A549 (cell line): Measurements from ENCODE around the gene RTN3. TPM values are rescaled to one million over a fixed set of nuclear protein-coding genes. Genes with fewer than 3 reads are reported as not detected.
A peak's percentile ranks its signal among the peaks of the same experiment; 100 is the strongest.
"Not testable (repeated sequence)": the region's sequence is repeated elsewhere in the genome, so short reads cannot be mapped to it uniquely, and the experiment has no call there.

ENCODE experiments used
- ATAC-seq, 2 experiments: fragments of 200-7000 bp in 1 of 2; fragments of >200 bp in 1 of 2; cut with Nextera tagmentation in 1 of 2; cut with Tn5 transposase in 1 of 2; 3 replicates each; pipeline versions ENCODE4 v1.8.0 to v1.9.1; 2018 to 2020; ENCODE audit warnings: mild to moderate bottlenecking in 1 of 2, moderate library complexity in 1 of 2
- CTCF ChIA-PET: fragments of 300-600 bp; sonication (Branson Sonifier 250); formaldehyde crosslinking; extraction: SDS; loops from one replicate; lab custom pipeline; 2021; ENCODE audit warnings: antibody characterized with exemption, inconsistent platforms; lab: Yijun Ruan, JAX
- POLR2A ChIA-PET: fragments of 350-600 bp; formaldehyde crosslinking; extraction: SDS; loops from one replicate; lab custom pipeline; 2021; ENCODE audit warnings: antibody characterized with exemption, inconsistent platforms; lab: Yijun Ruan, JAX
- DNase-seq, 2 experiments: peaks; one replicate each; pipeline versions ENCODE4 v3.0.0 to v3.0.0-alpha.2; 2011 to 2016; ENCODE audit warnings: low read depth in 1 of 2, low spot score in 1 of 2
- FAIRE-seq: peaks from 2 replicates; lab custom pipeline; 2011; peaks lifted over from hg19 to GRCh38; lab: Jason Lieb, UNC
- H3K27ac ChIP-seq, 2 experiments: fragments of >200 bp; sonication (Bioruptor Twin); formaldehyde crosslinking; 3 replicates each; pipeline ENCODE4 v1.5.1; 2016 to 2017
- H3K4me1 ChIP-seq: fragments of >200 bp; sonication (Bioruptor Twin); formaldehyde crosslinking; 3 replicates; pipeline ENCODE4 v1.6.1; 2016
- H3K4me2 ChIP-seq: fragments of >200 bp; sonication (Bioruptor Twin); formaldehyde crosslinking; 3 replicates; pipeline ENCODE4 v1.6.1; 2016
- H3K4me3 ChIP-seq: fragments of >200 bp; sonication (Bioruptor Twin); formaldehyde crosslinking; 3 replicates; pipeline ENCODE4 v1.5.1; 2016
- H3K9me3 ChIP-seq: fragments of >200 bp; sonication (Bioruptor Twin); formaldehyde crosslinking; 3 replicates; pipeline ENCODE4 v1.6.1; 2016
- CEBPB ChIP-seq, 2 experiments: fragments of >200 bp in 1 of 2; sonication (Bioruptor Twin) in 1 of 2; formaldehyde crosslinking in 1 of 2; IDR thresholded peaks; 2 replicates each; pipeline ENCODE4 v1.6.1; 2012 to 2016
- CTCF ChIP-seq: fragments of >200 bp; sonication (Bioruptor Twin); formaldehyde crosslinking; IDR thresholded peaks from 3 replicates; pipeline ENCODE4 v1.5.1; 2016
- FOSL2 ChIP-seq, 2 experiments: fragments of 450-650 bp in 1 of 2; fragments of >200 bp in 1 of 2; sonication (Bioruptor Twin) in 1 of 2; formaldehyde crosslinking; IDR thresholded peaks; 2 replicates each; pipeline versions ENCODE4 v1.5.0 to v1.6.1; 2016 to 2020; ENCODE audit warnings: mild to moderate bottlenecking in 1 of 2, moderate library complexity in 1 of 2
- HDAC2 ChIP-seq: fragments of 200-600 bp; sonication (generic); IDR thresholded peaks from 2 replicates; pipeline ENCODE4 v1.6.1; 2016
- HOXB13 ChIP-seq: fragments of 250-450 bp; sonication (Bioruptor Pico); IDR thresholded peaks from 2 replicates; pipeline ENCODE4 v1.5.0; 2020; ENCODE audit warnings: low read depth, mild to moderate bottlenecking, moderate library complexity
- KDM5A ChIP-seq: fragments of 200-600 bp; sonication (generic); IDR thresholded peaks from 2 replicates; pipeline ENCODE4 v1.6.1; 2016; ENCODE audit warnings: antibody characterized with exemption, mild to moderate bottlenecking
- ZC3H11A ChIP-seq: fragments of 450-650 bp; IDR thresholded peaks from 2 replicates; pipeline ENCODE4 v1.6.1; 2014; ENCODE audit warnings: antibody characterized with exemption, mild to moderate bottlenecking
- WGBS: methylation state at CpG from one replicate; pipeline ENCODE4 v1.1.6; 2017; ENCODE audit errors: missing lambda C conversion rate; 5-methylcytosine and 5-hydroxymethylcytosine counted together
- polyA plus RNA-seq, 4 experiments: library from polyadenylated mRNA; depleted of rRNA in 3 of 4; stranded (reverse); fragments of >200 nt; fragmentation: RNase III in 1 of 4; extraction: RNeasy Plus Mini Kit Qiagen cat#74134 plus additional on column Dnase treatment in 1 of 4; gene quantifications; 2 replicates in 3 of 4; 3 replicates in 1 of 4; pipeline ENCODE4 v1.2.3, GENCODE V29; 2011 to 2017
- TF ChIP-seq, protein P1 (sequence below): fragments of 200-600 bp; sonication (generic); IDR thresholded peaks from 2 replicates; pipeline ENCODE4 v1.6.1; 2016; ENCODE audit warnings: antibody characterized with exemption, mild to moderate bottlenecking, moderate library complexity

The RTN3 gene
- polyA plus RNA-seq, 2 of the 4 experiments (the other 2 are of a cell fraction): 108 to 196 TPM

- ATAC-seq (peak; percentile 38 to 53), FAIRE-seq (no peak), DNase-seq (peak; percentile 11 to 42)
- peak overlapping the region; percentile 82 for H3K4me3 ChIP-seq
- H3K27ac ChIP-seq: peak overlapping the region; percentile 90 to 95
- TF ChIP-seq, protein P1, sequence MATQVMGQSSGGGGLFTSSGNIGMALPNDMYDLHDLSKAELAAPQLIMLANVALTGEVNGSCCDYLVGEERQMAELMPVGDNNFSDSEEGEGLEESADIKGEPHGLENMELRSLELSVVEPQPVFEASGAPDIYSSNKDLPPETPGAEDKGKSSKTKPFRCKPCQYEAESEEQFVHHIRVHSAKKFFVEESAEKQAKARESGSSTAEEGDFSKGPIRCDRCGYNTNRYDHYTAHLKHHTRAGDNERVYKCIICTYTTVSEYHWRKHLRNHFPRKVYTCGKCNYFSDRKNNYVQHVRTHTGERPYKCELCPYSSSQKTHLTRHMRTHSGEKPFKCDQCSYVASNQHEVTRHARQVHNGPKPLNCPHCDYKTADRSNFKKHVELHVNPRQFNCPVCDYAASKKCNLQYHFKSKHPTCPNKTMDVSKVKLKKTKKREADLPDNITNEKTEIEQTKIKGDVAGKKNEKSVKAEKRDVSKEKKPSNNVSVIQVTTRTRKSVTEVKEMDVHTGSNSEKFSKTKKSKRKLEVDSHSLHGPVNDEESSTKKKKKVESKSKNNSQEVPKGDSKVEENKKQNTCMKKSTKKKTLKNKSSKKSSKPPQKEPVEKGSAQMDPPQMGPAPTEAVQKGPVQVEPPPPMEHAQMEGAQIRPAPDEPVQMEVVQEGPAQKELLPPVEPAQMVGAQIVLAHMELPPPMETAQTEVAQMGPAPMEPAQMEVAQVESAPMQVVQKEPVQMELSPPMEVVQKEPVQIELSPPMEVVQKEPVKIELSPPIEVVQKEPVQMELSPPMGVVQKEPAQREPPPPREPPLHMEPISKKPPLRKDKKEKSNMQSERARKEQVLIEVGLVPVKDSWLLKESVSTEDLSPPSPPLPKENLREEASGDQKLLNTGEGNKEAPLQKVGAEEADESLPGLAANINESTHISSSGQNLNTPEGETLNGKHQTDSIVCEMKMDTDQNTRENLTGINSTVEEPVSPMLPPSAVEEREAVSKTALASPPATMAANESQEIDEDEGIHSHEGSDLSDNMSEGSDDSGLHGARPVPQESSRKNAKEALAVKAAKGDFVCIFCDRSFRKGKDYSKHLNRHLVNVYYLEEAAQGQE: 0 out of 2 replicates have a peak, but pooled peaks have one; percentile 11
- TF ChIP-seq KDM5A: 0 out of 2 replicates have a peak, but pooled peaks have one; percentile 45
- no peak for TF ChIP-seq CTCF
- TF ChIP-seq HDAC2: 0 out of 2 replicates have a peak, but pooled peaks have one; percentile 8
- H3K4me2 ChIP-seq: peak overlapping the region; percentile 84
- ChIA-PET CTCF (interaction anchor here (0.7 to 3.6 kb wide), 13 partner anchors 9 to 801 kb away, joined by 3 to 26 read pairs (median 4); partner anchors contain the start of genes ATL3 and SLC3A2), POLR2A (interaction anchor here (0.6 to 3.4 kb wide), 12 partner anchors 9 to 841 kb away, joined by 3 to 29 read pairs (median 4); partner anchors contain the start of gene ATL3)
- no peaks in the 10 kb centered on the region for H3K9me3 ChIP-seq
- H3K4me1 ChIP-seq: peaks cover 32% of the 10 kb centered on the region
- 9% methylated on average over 19 of the region's 19 CpGs for WGBS
Observed at GRCh38 chr11:63682066-63683021, 1.0 kb downstream of the RTN3 start.

DNA sequence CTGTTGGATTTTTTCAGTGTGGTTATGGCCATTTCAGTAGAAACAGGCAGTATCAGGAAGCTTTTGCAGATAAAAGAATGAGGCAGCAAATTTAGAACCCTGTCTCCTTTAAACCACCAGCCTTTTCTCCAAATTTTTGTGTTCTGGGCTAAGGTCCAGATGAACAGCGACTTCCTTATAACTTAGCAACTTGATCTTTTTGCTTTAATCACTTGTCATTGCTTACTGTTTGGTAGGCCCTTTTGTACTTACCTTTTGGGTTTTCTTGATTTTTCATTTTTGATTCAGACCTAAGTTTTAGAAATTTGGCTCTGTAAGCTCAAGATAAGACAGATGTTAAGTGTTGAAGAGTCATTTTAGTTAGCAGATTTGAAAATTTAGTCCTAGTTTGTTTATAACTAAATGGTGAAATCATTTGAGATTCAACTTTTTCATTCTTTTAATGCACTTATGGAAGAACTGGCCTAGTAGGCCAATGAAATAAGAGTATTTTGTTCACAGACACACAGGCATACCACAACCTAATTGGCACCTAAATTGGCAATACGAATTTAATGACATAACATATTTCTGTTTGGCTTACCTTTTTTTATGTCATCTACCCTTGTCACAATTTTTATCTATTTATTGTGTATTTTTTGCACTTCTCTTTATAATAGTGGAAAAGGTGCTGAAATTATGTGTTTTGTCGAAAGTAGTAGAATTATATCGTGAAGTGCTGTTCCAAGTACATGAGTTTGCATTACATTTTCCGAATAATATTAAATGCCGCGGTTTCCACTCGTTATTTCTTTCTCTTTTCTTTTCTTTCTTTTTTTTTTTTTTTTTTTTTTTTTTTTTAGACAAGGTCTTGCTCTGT lies 2.1 kb downstream of the RTN3 start:
- peak overlapping the region; percentile 82 for H3K4me3 ChIP-seq
- H3K4me2 ChIP-seq: peak overlapping the region; percentile 84
- DNase-seq (no peak), FAIRE-seq (no peak), ATAC-seq (no peak)
- POLR2A ChIA-PET: interaction anchor here (0.7 to 3.4 kb wide), 4 partner anchors 12 to 56 kb away, joined by 3 to 29 read pairs (median 10); partner anchors contain the start of gene ATL3
- CTCF ChIA-PET: interaction anchor here (0.7 to 3.6 kb wide), 5 partner anchors 10 to 802 kb away, joined by 3 to 26 read pairs (median 6); partner anchors contain the start of genes ATL3 and SLC3A2
- peak overlapping the region; percentile 90 to 95; a peak in 4 of 6 replicates for H3K27ac ChIP-seq
- H3K9me3 ChIP-seq: no peaks in the 10 kb centered on the region
- no peak for TF ChIP-seq ZC3H11A
- TF ChIP-seq HOXB13 (CRISPR knock-in tag): no peak
- TF ChIP-seq CEBPB (IDR thresholded peaks at IDR 0.05): no peak
- TF ChIP-seq FOSL2 (IDR thresholded peaks at IDR 0.05): no peak
- TF ChIP-seq FOSL2 (CRISPR knock-in tag; IDR thresholded peaks at IDR 0.05): no peak
- WGBS: 81% methylated on average over 8 of the region's 8 CpGs
- H3K4me1 ChIP-seq: peaks cover 40% of the 10 kb centered on the region

- POLR2A ChIA-PET, FAIRE-seq, H3K4me3 ChIP-seq: not testable (repeated sequence)
- peaks cover 57% of the 10 kb centered on the region for H3K4me1 ChIP-seq
- TF ChIP-seq CEBPB (IDR thresholded peaks at IDR 0.05): 0 out of 4 replicates have a peak, but pooled peaks of 1 of the 2 experiments have one; percentile 9
- TF ChIP-seq, all 56 proteins: peak for 1; not testable (repeated sequence) for 55
- peak overlapping the region in 1 of 2 experiments; percentile 6; a peak in 1 of 6 replicates for H3K27ac ChIP-seq
- CTCF ChIA-PET: interaction anchor here (0.6 to 1.1 kb wide), 5 partner anchors 9 to 122 kb away, joined by 3 read pairs; no protein-coding TSS in a partner anchor
- ATAC-seq, H3K9me3 ChIP-seq, H3K4me2 ChIP-seq, DNase-seq: not testable (repeated sequence)
- WGBS: 95% methylated on average over 7 of the region's 7 CpGs
Observed at GRCh38 chr11:63685158-63685721, 3.9 kb downstream of the RTN3 start.
